Panc1 (cell line): ENCODE measurements around the gene CAMK1D.

Source experiments
- POLR2AphosphoS5 ChIP-seq: IDR thresholded peaks from 2 replicates; pipeline ENCODE4 v1.6.1; 2012; ENCODE audit warnings: mild to moderate bottlenecking, low read depth, low read length, moderate library complexity
- SIN3A ChIP-seq: IDR thresholded peaks from 2 replicates; pipeline ENCODE4 v1.6.1; 2012; ENCODE audit warnings: low read depth, mild to moderate bottlenecking, low read length, moderate library complexity, borderline replicate concordance; ENCODE audit not compliant: insufficient read depth
- TCF7L2 ChIP-seq: IDR thresholded peaks from 2 replicates; pipeline ENCODE4 v1.6.1; 2011; ENCODE audit warnings: mild to moderate bottlenecking, low read depth, low read length, inconsistent platforms
- TF ChIP-seq, protein P1 (sequence below): fragments of 450-650 bp; IDR thresholded peaks from 2 replicates; pipeline ENCODE4 v1.5.1; 2017; ENCODE audit warnings: mild to moderate bottlenecking
- TF ChIP-seq, protein P2 (sequence below), 2 experiments: IDR thresholded peaks; 2 replicates each; pipeline ENCODE4 v1.6.1; 2011 to 2012; ENCODE audit warnings: low read depth in 2 of 2, control low read depth in 1 of 2, low read length in 1 of 2, mild to moderate bottlenecking in 1 of 2, moderate library complexity in 1 of 2; ENCODE audit not compliant: insufficient read depth in 1 of 2

DNA sequence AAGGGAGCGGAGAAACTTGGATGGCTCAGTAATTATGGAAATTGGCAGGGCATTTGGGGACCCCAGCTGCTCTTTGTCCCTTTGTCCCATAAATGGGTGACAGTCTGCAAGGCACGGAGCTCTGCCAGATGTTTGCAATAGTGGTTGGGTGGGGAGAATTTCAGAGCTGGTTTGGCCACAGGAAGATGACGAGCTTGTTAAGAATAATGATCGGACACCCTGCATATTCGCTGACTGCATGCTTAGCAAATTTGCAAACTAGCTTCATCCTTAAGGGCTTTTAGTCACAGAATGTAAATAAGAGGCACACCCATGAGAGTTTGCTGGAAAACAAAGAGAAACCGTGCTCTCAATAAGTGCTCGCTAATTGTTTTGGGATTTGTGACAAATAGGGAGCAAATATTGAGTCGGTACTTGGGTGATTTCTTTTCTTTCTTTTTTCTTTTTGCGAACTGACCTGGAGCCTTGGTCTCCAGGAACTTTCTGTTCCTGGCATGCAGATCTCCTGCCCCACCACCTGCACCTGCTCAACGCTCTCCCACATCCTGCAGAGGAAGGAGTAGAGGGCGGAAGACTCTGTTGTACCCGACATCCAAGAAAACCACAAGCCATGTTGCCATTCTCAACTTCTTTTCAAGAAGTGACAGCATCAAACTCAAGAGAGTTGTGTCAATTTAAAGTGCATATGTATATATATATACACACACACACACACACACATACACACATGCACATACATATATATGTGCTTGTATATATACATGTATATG, 238.9 kb downstream of the CAMK1D start:
- TF ChIP-seq, protein P1, sequence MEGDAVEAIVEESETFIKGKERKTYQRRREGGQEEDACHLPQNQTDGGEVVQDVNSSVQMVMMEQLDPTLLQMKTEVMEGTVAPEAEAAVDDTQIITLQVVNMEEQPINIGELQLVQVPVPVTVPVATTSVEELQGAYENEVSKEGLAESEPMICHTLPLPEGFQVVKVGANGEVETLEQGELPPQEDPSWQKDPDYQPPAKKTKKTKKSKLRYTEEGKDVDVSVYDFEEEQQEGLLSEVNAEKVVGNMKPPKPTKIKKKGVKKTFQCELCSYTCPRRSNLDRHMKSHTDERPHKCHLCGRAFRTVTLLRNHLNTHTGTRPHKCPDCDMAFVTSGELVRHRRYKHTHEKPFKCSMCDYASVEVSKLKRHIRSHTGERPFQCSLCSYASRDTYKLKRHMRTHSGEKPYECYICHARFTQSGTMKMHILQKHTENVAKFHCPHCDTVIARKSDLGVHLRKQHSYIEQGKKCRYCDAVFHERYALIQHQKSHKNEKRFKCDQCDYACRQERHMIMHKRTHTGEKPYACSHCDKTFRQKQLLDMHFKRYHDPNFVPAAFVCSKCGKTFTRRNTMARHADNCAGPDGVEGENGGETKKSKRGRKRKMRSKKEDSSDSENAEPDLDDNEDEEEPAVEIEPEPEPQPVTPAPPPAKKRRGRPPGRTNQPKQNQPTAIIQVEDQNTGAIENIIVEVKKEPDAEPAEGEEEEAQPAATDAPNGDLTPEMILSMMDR, result no peak
- TF ChIP-seq POLR2AphosphoS5, result no peak
- TF ChIP-seq TCF7L2, result no peak
- TF ChIP-seq, protein P2, sequence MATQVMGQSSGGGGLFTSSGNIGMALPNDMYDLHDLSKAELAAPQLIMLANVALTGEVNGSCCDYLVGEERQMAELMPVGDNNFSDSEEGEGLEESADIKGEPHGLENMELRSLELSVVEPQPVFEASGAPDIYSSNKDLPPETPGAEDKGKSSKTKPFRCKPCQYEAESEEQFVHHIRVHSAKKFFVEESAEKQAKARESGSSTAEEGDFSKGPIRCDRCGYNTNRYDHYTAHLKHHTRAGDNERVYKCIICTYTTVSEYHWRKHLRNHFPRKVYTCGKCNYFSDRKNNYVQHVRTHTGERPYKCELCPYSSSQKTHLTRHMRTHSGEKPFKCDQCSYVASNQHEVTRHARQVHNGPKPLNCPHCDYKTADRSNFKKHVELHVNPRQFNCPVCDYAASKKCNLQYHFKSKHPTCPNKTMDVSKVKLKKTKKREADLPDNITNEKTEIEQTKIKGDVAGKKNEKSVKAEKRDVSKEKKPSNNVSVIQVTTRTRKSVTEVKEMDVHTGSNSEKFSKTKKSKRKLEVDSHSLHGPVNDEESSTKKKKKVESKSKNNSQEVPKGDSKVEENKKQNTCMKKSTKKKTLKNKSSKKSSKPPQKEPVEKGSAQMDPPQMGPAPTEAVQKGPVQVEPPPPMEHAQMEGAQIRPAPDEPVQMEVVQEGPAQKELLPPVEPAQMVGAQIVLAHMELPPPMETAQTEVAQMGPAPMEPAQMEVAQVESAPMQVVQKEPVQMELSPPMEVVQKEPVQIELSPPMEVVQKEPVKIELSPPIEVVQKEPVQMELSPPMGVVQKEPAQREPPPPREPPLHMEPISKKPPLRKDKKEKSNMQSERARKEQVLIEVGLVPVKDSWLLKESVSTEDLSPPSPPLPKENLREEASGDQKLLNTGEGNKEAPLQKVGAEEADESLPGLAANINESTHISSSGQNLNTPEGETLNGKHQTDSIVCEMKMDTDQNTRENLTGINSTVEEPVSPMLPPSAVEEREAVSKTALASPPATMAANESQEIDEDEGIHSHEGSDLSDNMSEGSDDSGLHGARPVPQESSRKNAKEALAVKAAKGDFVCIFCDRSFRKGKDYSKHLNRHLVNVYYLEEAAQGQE (IDR thresholded peaks at IDR 0.05; ENCODE audit: insufficient read depth in 1 of 2, low read depth in 2 of 2, low read length in 1 of 2), result no peak
- TF ChIP-seq SIN3A, result no peak
